ENCODE results near the gene ZKSCAN2. TPM values are rescaled to one million over a fixed set of nuclear protein-coding genes. Genes with fewer than 3 reads are reported as not detected.

ZKSCAN2 gene
- total RNA-seq, 2 experiments from 2014 or later = 9.5 to 10.2 TPM

DNA sequence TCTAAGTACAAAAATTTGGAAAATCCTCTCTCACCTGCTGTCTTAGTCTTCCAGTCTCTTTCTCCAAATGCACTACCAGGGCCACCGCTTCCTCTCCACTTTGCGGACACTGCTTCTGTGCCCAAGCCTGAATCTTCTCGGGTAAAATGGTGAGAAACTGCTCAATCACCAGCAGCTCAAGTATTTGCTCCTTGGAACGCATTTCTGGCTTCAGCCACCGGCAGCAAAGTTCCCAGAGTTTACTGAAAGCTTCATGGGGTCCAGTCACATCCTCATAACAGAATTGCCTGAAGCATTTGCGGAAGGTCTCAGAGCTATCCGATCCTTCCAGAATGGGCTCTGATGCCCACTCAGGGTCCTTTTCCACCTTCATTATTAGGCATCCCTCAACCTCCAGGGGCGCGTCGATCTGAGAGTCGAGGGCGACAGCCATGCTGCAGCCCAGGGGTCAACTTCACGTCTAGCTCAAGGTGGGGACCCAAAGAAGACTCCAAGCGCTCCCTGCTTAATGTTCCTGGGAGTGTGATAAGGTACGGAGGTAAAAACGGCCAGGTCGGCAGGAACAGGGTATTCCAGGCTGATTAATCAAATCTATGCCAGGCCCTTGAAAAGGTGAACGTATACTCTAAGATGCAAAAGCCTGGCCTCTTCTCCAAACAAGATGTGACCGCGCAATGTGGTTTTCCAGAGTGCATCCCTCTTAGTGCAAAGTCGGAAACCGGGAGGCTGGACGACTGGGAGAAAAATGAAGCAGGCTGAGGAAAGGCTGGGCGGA, 763 bp downstream of the ZKSCAN2 start:
- Mint-ChIP-seq H3K4me3 (peak overlapping the region; percentile 96), H3K27ac (peak overlapping the region; percentile 94), H3K27me3 (no peaks in the 10 kb centered on the region), H3K9me3 (no peaks in the 10 kb centered on the region), H3K36me3 (ENCODE audit: low read depth) (peaks cover 53% of the 10 kb centered on the region), H3K4me1 (ENCODE audit: low read depth) (peaks cover 67% of the 10 kb centered on the region)
- no peaks in the 10 kb centered on the region for H3K27me3 ChIP-seq (ENCODE audit: control insufficient read depth in 1 of 2, insufficient read depth in 2 of 2, low read length in 2 of 2)
- peaks cover 11% of the 10 kb centered on the region for H3K36me3 ChIP-seq (ENCODE audit: insufficient read depth, low read length)
- H3K4me3 ChIP-seq (ENCODE audit: low read length) = peak overlapping the region; percentile 87
- no peaks in the 10 kb centered on the region for H3K9me3 ChIP-seq (ENCODE audit: control insufficient read depth in 1 of 2, insufficient read depth in 1 of 2, low read length in 2 of 2)
- intact Hi-C loops (cut with DNase I, micrococcal nuclease) = loop anchor here in 1 of 2 experiments (2.0 to 10.0 kb wide), 5 partner anchors 142 to 715 kb away; partner anchors contain the start of genes ARHGAP17, LCMT1 and TNRC6A
- ATAC-seq (ENCODE audit: poor library complexity) (peak; percentile 3), DNase-seq (peak in 1 of 14 experiments; percentile 12)
- H3K27ac ChIP-seq (ENCODE audit: low read depth in 1 of 2, low read length in 2 of 2) = peak overlapping the region; percentile 9 to 52
- TF ChIP-seq, protein P1, sequence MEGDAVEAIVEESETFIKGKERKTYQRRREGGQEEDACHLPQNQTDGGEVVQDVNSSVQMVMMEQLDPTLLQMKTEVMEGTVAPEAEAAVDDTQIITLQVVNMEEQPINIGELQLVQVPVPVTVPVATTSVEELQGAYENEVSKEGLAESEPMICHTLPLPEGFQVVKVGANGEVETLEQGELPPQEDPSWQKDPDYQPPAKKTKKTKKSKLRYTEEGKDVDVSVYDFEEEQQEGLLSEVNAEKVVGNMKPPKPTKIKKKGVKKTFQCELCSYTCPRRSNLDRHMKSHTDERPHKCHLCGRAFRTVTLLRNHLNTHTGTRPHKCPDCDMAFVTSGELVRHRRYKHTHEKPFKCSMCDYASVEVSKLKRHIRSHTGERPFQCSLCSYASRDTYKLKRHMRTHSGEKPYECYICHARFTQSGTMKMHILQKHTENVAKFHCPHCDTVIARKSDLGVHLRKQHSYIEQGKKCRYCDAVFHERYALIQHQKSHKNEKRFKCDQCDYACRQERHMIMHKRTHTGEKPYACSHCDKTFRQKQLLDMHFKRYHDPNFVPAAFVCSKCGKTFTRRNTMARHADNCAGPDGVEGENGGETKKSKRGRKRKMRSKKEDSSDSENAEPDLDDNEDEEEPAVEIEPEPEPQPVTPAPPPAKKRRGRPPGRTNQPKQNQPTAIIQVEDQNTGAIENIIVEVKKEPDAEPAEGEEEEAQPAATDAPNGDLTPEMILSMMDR (IDR thresholded peaks at IDR 0.05) = no peak
- peaks cover 40% of the 10 kb centered on the region for H3K4me1 ChIP-seq (ENCODE audit: insufficient read depth, low read length)
- POLR2A ChIA-PET = interaction anchor here (1.0 kb wide), 1 partner anchor 145 kb away, joined by 3 read pairs; the partner anchor contains the start of gene LCMT1
- CTCF ChIA-PET = no interaction called here

DNA sequence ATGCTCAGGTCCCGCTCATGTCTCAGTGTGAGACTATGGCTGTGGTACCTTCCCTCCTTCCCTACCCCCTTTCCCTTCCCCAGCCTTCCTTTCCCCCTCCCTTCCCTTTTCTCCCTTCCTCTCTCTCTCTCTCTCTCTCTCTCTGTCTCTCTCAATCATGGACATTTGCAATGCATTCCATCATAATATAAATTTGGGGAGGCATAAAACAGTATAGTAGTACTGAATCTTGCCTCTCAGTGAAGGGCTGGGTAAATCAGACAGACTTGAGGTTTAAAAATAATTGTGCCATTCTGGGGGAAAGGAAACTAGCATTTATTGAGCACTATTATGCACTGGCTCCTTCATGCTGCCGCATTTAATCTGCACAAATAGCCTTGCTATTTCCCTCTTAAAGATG, 4.3 kb downstream of the ZKSCAN2 start:
- DNase-seq (no peak), ATAC-seq (ENCODE audit: poor library complexity) (no peak)
- no peak overlapping the region for H3K4me3 Mint-ChIP-seq
- Histone ChIP-seq H3K27me3 (ENCODE audit: control insufficient read depth in 1 of 2, insufficient read depth in 2 of 2, low read length in 2 of 2) (no peaks in the 10 kb centered on the region), H3K4me1 (ENCODE audit: insufficient read depth, low read length) (peaks cover 19% of the 10 kb centered on the region), H3K27ac (ENCODE audit: low read depth in 1 of 2, low read length in 2 of 2) (no peak overlapping the region), H3K36me3 (ENCODE audit: insufficient read depth, low read length) (peaks cover 18% of the 10 kb centered on the region), H3K4me3 (ENCODE audit: low read length) (no peak overlapping the region), H3K9me3 (ENCODE audit: control insufficient read depth in 1 of 2, insufficient read depth in 1 of 2, low read length in 2 of 2) (no peaks in the 10 kb centered on the region)
- peak overlapping the region; percentile 28 for H3K27ac Mint-ChIP-seq
- TF ChIP-seq, protein P1 (IDR thresholded peaks at IDR 0.05) = no peak
- peaks cover 34% of the 10 kb centered on the region for H3K4me1 Mint-ChIP-seq (ENCODE audit: low read depth)
- no peaks in the 10 kb centered on the region for H3K27me3 Mint-ChIP-seq
- H3K9me3 Mint-ChIP-seq = peaks cover 2% of the 10 kb centered on the region
- intact Hi-C loops (cut with DNase I, micrococcal nuclease) = loop anchor here in 1 of 2 experiments (10.0 kb wide), 2 partner anchors 139 to 199 kb away; partner anchors contain the start of gene LCMT1
- CTCF ChIA-PET = interaction anchor here (0.6 kb wide), 1 partner anchor 45 kb away, joined by 3 read pairs; no protein-coding TSS in a partner anchor
- POLR2A ChIA-PET = no interaction called here
- peaks cover 68% of the 10 kb centered on the region for H3K36me3 Mint-ChIP-seq (ENCODE audit: low read depth)

DNA sequence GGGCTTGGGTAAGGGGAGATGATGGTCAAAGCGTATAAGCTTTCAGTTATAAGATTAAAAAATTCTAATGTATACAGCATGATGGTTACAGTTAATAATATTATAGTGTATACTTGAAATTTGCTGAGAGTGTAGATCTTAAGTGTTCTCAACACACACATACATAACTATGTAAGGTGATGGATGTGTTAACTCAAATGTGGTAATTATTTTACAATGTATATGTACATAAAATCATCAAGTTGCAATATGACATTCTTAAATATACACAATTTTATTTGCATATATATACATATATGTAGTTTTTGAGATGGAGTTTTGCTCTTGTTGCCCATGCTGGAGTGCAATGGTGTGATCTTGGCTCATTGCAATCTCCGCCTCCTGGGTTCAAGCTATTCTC, 7.2 kb downstream of the ZKSCAN2 start:
- H3K27ac Mint-ChIP-seq = no peak overlapping the region
- peaks cover 8% of the 10 kb centered on the region for H3K4me1 ChIP-seq (ENCODE audit: insufficient read depth, low read length)
- ChIA-PET CTCF (no interaction called here), POLR2A (interaction anchor here (1.0 kb wide), 1 partner anchor 10 kb away, joined by 3 read pairs; no protein-coding TSS in a partner anchor)
- peaks cover 35% of the 10 kb centered on the region for H3K36me3 ChIP-seq (ENCODE audit: insufficient read depth, low read length)
- no peak overlapping the region for H3K27ac ChIP-seq (ENCODE audit: low read depth in 1 of 2, low read length in 2 of 2)
- TF ChIP-seq, protein P1 (IDR thresholded peaks at IDR 0.05) = no peak
- H3K27me3 Mint-ChIP-seq = no peaks in the 10 kb centered on the region
- H3K4me1 Mint-ChIP-seq (ENCODE audit: low read depth) = peaks cover 11% of the 10 kb centered on the region
- peaks cover 72% of the 10 kb centered on the region for H3K36me3 Mint-ChIP-seq (ENCODE audit: low read depth)
- peaks cover 2% of the 10 kb centered on the region for H3K9me3 Mint-ChIP-seq
- no peaks in the 10 kb centered on the region for H3K9me3 ChIP-seq (ENCODE audit: control insufficient read depth in 1 of 2, insufficient read depth in 1 of 2, low read length in 2 of 2)
- H3K27me3 ChIP-seq (ENCODE audit: control insufficient read depth in 1 of 2, insufficient read depth in 2 of 2, low read length in 2 of 2) = no peaks in the 10 kb centered on the region
- intact Hi-C loops (cut with DNase I, micrococcal nuclease) = loop anchor here in 1 of 2 experiments (10.0 kb wide), 2 partner anchors 136 to 196 kb away; partner anchors contain the start of gene LCMT1
- no peak overlapping the region for H3K4me3 Mint-ChIP-seq
- no peak overlapping the region for H3K4me3 ChIP-seq (ENCODE audit: low read length)
- ATAC-seq (ENCODE audit: poor library complexity) = no peak
- DNase-seq = no peak

Data from CD4-positive, alpha-beta T cell (primary cell).